Liver (tissue), 9 donors: ENCODE measurements around the gene IL18BP. TPM values are rescaled to one million over a fixed set of nuclear protein-coding genes. Genes with fewer than 3 reads are reported as not detected.

Experiments
- DNase-seq: peaks from one replicate; pipeline ENCODE4 v3.0.0-alpha.2; 2017; ENCODE audit warnings: low spot score
- H3K27ac ChIP-seq, 2 donors: one replicate each; pipeline ENCODE4 v1.7.0; 2013; ENCODE audit warnings: inconsistent platforms in 2 of 2, low read length in 2 of 2, control low read depth in 1 of 2, low read depth in 1 of 2, mild to moderate bottlenecking in 1 of 2
- H3K27me3 ChIP-seq, 4 donors: one replicate each; pipeline versions ENCODE4 v1.6.1 to v1.7.0; 2013; ENCODE audit warnings: low read length in 3 of 4, inconsistent platforms in 1 of 4, mild to moderate bottlenecking in 1 of 4, moderate library complexity in 1 of 4; ENCODE audit not compliant: control insufficient read depth in 4 of 4, insufficient read depth in 4 of 4
- H3K36me3 ChIP-seq, 4 donors: one replicate each; pipeline versions ENCODE4 v1.6.1 to v1.7.0; 2013; ENCODE audit warnings: low read length in 3 of 4, mild to moderate bottlenecking in 3 of 4, low read depth in 1 of 4, moderate library complexity in 1 of 4; ENCODE audit not compliant: control insufficient read depth in 4 of 4, insufficient read depth in 3 of 4
- H3K4me1 ChIP-seq, 4 donors: one replicate each; pipeline versions ENCODE4 v1.6.1 to v1.7.0; 2013; ENCODE audit warnings: low read length in 3 of 4, mild to moderate bottlenecking in 3 of 4, moderate library complexity in 1 of 4; ENCODE audit not compliant: control insufficient read depth in 4 of 4, insufficient read depth in 4 of 4
- H3K4me3 ChIP-seq, 3 donors: one replicate each; pipeline versions ENCODE4 v1.6.1 to v1.7.0; 2013; ENCODE audit warnings: low read length in 3 of 3, control low read depth in 1 of 3, low read depth in 1 of 3, mild to moderate bottlenecking in 1 of 3
- H3K9ac ChIP-seq, 2 donors: one replicate each; pipeline ENCODE4 v1.7.0; 2013; ENCODE audit warnings: low read length in 2 of 2, mild to moderate bottlenecking in 2 of 2, moderate library complexity in 2 of 2, control low read depth in 1 of 2, low read depth in 1 of 2
- H3K9me3 ChIP-seq, 4 donors: one replicate each; pipeline versions ENCODE4 v1.6.1 to v1.7.0; 2013; ENCODE audit warnings: low read length in 3 of 4; ENCODE audit not compliant: control insufficient read depth in 4 of 4
- ATF3 ChIP-seq: IDR thresholded peaks from 2 replicates; pipeline ENCODE4 v1.6.1; 2016; ENCODE audit warnings: antibody characterized with exemption
- CTCF ChIP-seq: fragments of 150-350 bp; IDR thresholded peaks from 2 replicates; pipeline ENCODE4 v1.5.1; 2017; ENCODE audit warnings: improper control_type of control experiment, low read depth, low read length; ENCODE audit not compliant: missing input control
- EGR1 ChIP-seq, 2 donors: IDR thresholded peaks; 2 replicates each; pipeline ENCODE4 v1.6.1; 2016 to 2018; ENCODE audit warnings: antibody characterized with exemption in 2 of 2, low read depth in 2 of 2
- FOXA1 ChIP-seq: IDR thresholded peaks from 2 replicates; pipeline ENCODE4 v1.6.1; 2016; ENCODE audit warnings: antibody characterized with exemption
- FOXA2 ChIP-seq: IDR thresholded peaks from 2 replicates; pipeline ENCODE4 v1.6.1; 2016; ENCODE audit warnings: antibody characterized with exemption
- GABPA ChIP-seq, 2 donors: IDR thresholded peaks in 1 of 2; conservative IDR thresholded peaks in 1 of 2; 2 replicates each; pipeline ENCODE4 v1.6.1; 2016; ENCODE audit warnings: antibody characterized with exemption in 2 of 2, mild to moderate bottlenecking in 1 of 2, moderate library complexity in 1 of 2
- HNF4A ChIP-seq, 2 donors: conservative IDR thresholded peaks; 2 replicates each; pipeline ENCODE4 v1.6.1; 2016; ENCODE audit warnings: antibody characterized with exemption in 2 of 2, mild to moderate bottlenecking in 2 of 2
- HNF4G ChIP-seq: IDR thresholded peaks from 2 replicates; pipeline ENCODE4 v1.6.1; 2016; ENCODE audit warnings: antibody characterized with exemption
- JUND ChIP-seq, 2 donors: IDR thresholded peaks; 2 replicates each; pipeline ENCODE4 v1.6.1; 2016; ENCODE audit warnings: antibody characterized with exemption in 2 of 2
- MAX ChIP-seq: IDR thresholded peaks from 2 replicates; pipeline ENCODE4 v1.6.1; 2016; ENCODE audit warnings: antibody characterized with exemption
- NR2F2 ChIP-seq: IDR thresholded peaks from 2 replicates; pipeline ENCODE4 v1.6.1; 2016; ENCODE audit warnings: antibody characterized with exemption
- RAD21 ChIP-seq, 2 donors: IDR thresholded peaks; 2 replicates each; pipeline ENCODE4 v1.6.1; 2016; ENCODE audit warnings: antibody characterized with exemption in 2 of 2, mild to moderate bottlenecking in 2 of 2
- REST ChIP-seq: IDR thresholded peaks from 2 replicates; pipeline ENCODE4 v1.6.1; 2016; ENCODE audit warnings: antibody characterized with exemption, mild to moderate bottlenecking
- SP1 ChIP-seq: IDR thresholded peaks from 2 replicates; pipeline ENCODE4 v1.6.1; 2018; ENCODE audit warnings: antibody characterized with exemption, mild to moderate bottlenecking
- TAF1 ChIP-seq: conservative IDR thresholded peaks from 2 replicates; pipeline ENCODE4 v1.6.1; 2016; ENCODE audit warnings: antibody characterized with exemption, mild to moderate bottlenecking
- WGBS: extraction: QIAGEN DNeasy Blood & Tissue Kit; methylation state at CpG from one replicate; pipeline ENCODE4 v1.1.7; 2013; 5-methylcytosine and 5-hydroxymethylcytosine counted together
- polyA plus RNA-seq, 2 donors: library from polyadenylated mRNA; stranded (reverse) in 1 of 2; unstranded in 1 of 2; fragments of 200-250 nt in 1 of 2; fragments of >200 nt in 1 of 2; fragmentation: Nextera tagmentation in 1 of 2; extraction: Ambion mirVana in 1 of 2; gene quantifications; one replicate each; pipeline versions ENCODE4 v1.2.1 to v1.2.3, GENCODE V29; 2013 to 2015
- total RNA-seq, 2 donors: library from RNA; depleted of rRNA; stranded (reverse); fragments of >200 nt; gene quantifications; one replicate each; pipeline ENCODE4 v1.2.3, GENCODE V29; 2014
- donor health status: healthy.
- donor health status: healthy.
- donor health status: healthy.
- donor health status: healthy.
- donor health status: healthy.

Gene IL18BP
- total and polyA plus RNA-seq, 4 donors = 2.4 to 6.3 (median 4.3) TPM

- Histone ChIP-seq H3K9me3 (no peaks in the 10 kb centered on the region), H3K9ac (no peak overlapping the region), H3K27me3 (no peaks in the 10 kb centered on the region), H3K27ac (no peak overlapping the region), H3K4me3 (no peak overlapping the region), H3K36me3 (peaks cover 24 to 90% (median 79%) of the 10 kb centered on the region in 4 donors), H3K4me1 (no peaks in the 10 kb centered on the region)
- no peak for DNase-seq
- TF ChIP-seq RAD21 (IDR thresholded peaks at IDR 0.05) (no peak), REST (no peak), GABPA (IDR thresholded peaks at IDR 0.05 in 1 of 2, conservative IDR thresholded peaks at IDR 0.05 in 1 of 2) (no peak), FOXA2 (no peak), CTCF (no peak), MAX (no peak), EGR1 (IDR thresholded peaks at IDR 0.05; ENCODE audit: low read depth in 2 of 2) (no peak), JUND (IDR thresholded peaks at IDR 0.05) (no peak), FOXA1 (no peak), HNF4G (no peak)
- 90% methylated on average over 20 of the region's 20 CpGs for WGBS
Observed at GRCh38 chr11:72005347-72006260, 6.9 kb downstream of the IL18BP start.

- DNase-seq = no peak
- H3K27ac ChIP-seq = no peak overlapping the region
- H3K27me3 ChIP-seq = no peaks in the 10 kb centered on the region
- no peaks in the 10 kb centered on the region for H3K9me3 ChIP-seq
- no peak overlapping the region for H3K4me3 ChIP-seq
- WGBS = 93% methylated on average over 8 of the region's 8 CpGs
- H3K4me1 ChIP-seq = no peaks in the 10 kb centered on the region
- peaks cover 26 to 97% (median 85%) of the 10 kb centered on the region in 4 donors for H3K36me3 ChIP-seq
- no peak overlapping the region for H3K9ac ChIP-seq
- TF ChIP-seq TAF1 (no peak), REST (no peak), CTCF (no peak), HNF4A (conservative IDR thresholded peaks at IDR 0.05) (no peak), HNF4G (no peak), RAD21 (IDR thresholded peaks at IDR 0.05) (no peak), JUND (IDR thresholded peaks at IDR 0.05) (no peak), EGR1 (IDR thresholded peaks at IDR 0.05; ENCODE audit: low read depth in 2 of 2) (no peak), SP1 (no peak), NR2F2 (no peak), ATF3 (no peak), MAX (no peak), FOXA1 (no peak)
Observed at GRCh38 chr11:72006309-72007088, 7.8 kb downstream of the IL18BP start.
